Breast epithelium (tissue), 3 donors: ENCODE measurements around the gene TRPM3.

Experiments
- POLR2A ChIP-seq: fragments of 450-650 bp; IDR thresholded peaks from one replicate; pipeline ENCODE4 v1.6.1; 2016; ENCODE audit warnings: antibody characterized with exemption, mild to moderate bottlenecking, moderate library complexity
- POLR2AphosphoS5 ChIP-seq, 3 donors: sonication (generic); formaldehyde crosslinking; IDR thresholded peaks; one replicate each; pipeline ENCODE4 v1.6.1; 2017; ENCODE audit warnings: antibody characterized with exemption in 3 of 3
- TF ChIP-seq, protein P1 (sequence below), 3 donors: fragments of 450-650 bp; IDR thresholded peaks; one replicate each; pipeline ENCODE4 v1.5.1; 2016 to 2017; ENCODE audit warnings: antibody characterized with exemption in 3 of 3, mild to moderate bottlenecking in 3 of 3, moderate library complexity in 3 of 3

DNA sequence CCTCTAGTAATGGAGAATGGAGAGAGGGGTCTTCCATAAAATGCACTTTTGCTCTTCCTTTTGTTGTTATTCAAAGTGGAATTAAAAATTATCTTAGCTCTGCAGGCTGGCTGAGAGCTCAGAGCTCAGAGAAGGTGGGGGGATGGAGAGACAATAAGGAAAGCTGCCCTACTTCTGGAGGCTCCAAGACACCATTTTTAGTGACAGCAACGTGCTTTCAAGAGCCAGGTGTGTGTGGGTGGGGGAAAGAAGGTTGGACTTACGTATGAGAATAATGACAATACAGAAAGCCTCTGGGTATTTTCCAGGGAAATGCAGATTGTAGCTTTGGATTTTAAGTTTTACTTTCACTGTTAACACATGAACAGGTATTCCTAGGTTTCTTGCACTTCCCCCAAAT is 173.9 kb downstream of the TRPM3 start:
- TF ChIP-seq, protein P1, sequence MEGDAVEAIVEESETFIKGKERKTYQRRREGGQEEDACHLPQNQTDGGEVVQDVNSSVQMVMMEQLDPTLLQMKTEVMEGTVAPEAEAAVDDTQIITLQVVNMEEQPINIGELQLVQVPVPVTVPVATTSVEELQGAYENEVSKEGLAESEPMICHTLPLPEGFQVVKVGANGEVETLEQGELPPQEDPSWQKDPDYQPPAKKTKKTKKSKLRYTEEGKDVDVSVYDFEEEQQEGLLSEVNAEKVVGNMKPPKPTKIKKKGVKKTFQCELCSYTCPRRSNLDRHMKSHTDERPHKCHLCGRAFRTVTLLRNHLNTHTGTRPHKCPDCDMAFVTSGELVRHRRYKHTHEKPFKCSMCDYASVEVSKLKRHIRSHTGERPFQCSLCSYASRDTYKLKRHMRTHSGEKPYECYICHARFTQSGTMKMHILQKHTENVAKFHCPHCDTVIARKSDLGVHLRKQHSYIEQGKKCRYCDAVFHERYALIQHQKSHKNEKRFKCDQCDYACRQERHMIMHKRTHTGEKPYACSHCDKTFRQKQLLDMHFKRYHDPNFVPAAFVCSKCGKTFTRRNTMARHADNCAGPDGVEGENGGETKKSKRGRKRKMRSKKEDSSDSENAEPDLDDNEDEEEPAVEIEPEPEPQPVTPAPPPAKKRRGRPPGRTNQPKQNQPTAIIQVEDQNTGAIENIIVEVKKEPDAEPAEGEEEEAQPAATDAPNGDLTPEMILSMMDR (IDR thresholded peaks at IDR 0.05), result no peak
- TF ChIP-seq POLR2A (no peak), POLR2AphosphoS5 (IDR thresholded peaks at IDR 0.05) (no peak)
